A549 (cell line): ENCODE measurements around the gene PIK3R6. TPM values are rescaled to one million over a fixed set of nuclear protein-coding genes. Genes with fewer than 3 reads are reported as not detected.
A peak's percentile ranks its signal among the peaks of the same experiment; 100 is the strongest.

Experiments used
- ATAC-seq, 2 experiments: fragments of 200-7000 bp in 1 of 2; fragments of >200 bp in 1 of 2; cut with Nextera tagmentation in 1 of 2; cut with Tn5 transposase in 1 of 2; 3 replicates each; pipeline versions ENCODE4 v1.8.0 to v1.9.1; 2018 to 2020; ENCODE audit warnings: mild to moderate bottlenecking in 1 of 2, moderate library complexity in 1 of 2
- CTCF ChIA-PET: fragments of 300-600 bp; sonication (Branson Sonifier 250); formaldehyde crosslinking; extraction: SDS; loops from one replicate; lab custom pipeline; 2021; ENCODE audit warnings: antibody characterized with exemption, inconsistent platforms; lab: Yijun Ruan, JAX
- POLR2A ChIA-PET: fragments of 350-600 bp; formaldehyde crosslinking; extraction: SDS; loops from one replicate; lab custom pipeline; 2021; ENCODE audit warnings: antibody characterized with exemption, inconsistent platforms; lab: Yijun Ruan, JAX
- DNase-seq, 2 experiments: peaks; one replicate each; pipeline versions ENCODE4 v3.0.0 to v3.0.0-alpha.2; 2011 to 2016; ENCODE audit warnings: low read depth in 1 of 2, low spot score in 1 of 2
- FAIRE-seq: peaks from 2 replicates; lab custom pipeline; 2011; peaks lifted over from hg19 to GRCh38; lab: Jason Lieb, UNC
- H3K27ac ChIP-seq, 2 experiments: fragments of >200 bp; sonication (Bioruptor Twin); formaldehyde crosslinking; 3 replicates each; pipeline ENCODE4 v1.5.1; 2016 to 2017
- H3K4me1 ChIP-seq: fragments of >200 bp; sonication (Bioruptor Twin); formaldehyde crosslinking; 3 replicates; pipeline ENCODE4 v1.6.1; 2016
- H3K4me2 ChIP-seq: fragments of >200 bp; sonication (Bioruptor Twin); formaldehyde crosslinking; 3 replicates; pipeline ENCODE4 v1.6.1; 2016
- H3K4me3 ChIP-seq: fragments of >200 bp; sonication (Bioruptor Twin); formaldehyde crosslinking; 3 replicates; pipeline ENCODE4 v1.5.1; 2016
- H3K9me3 ChIP-seq: fragments of >200 bp; sonication (Bioruptor Twin); formaldehyde crosslinking; 3 replicates; pipeline ENCODE4 v1.6.1; 2016
- BCL3 ChIP-seq: fragments of >200 bp; sonication (Bioruptor Twin); formaldehyde crosslinking; IDR thresholded peaks from 3 replicates; pipeline ENCODE4 v1.6.1; 2016
- CEBPB ChIP-seq, 2 experiments: fragments of >200 bp in 1 of 2; sonication (Bioruptor Twin) in 1 of 2; formaldehyde crosslinking in 1 of 2; IDR thresholded peaks; 2 replicates each; pipeline ENCODE4 v1.6.1; 2012 to 2016
- EHF ChIP-seq: fragments of 250-450 bp; sonication (Bioruptor Pico); IDR thresholded peaks from 2 replicates; pipeline ENCODE4 v1.5.0; 2020; ENCODE audit warnings: mild to moderate bottlenecking
- ELK1 ChIP-seq: fragments of 150-350 bp; IDR thresholded peaks from 2 replicates; pipeline ENCODE4 v1.6.1; 2014; ENCODE audit warnings: low read depth, mild to moderate bottlenecking, low read length
- ESRRA ChIP-seq: fragments of 150-350 bp; IDR thresholded peaks from 2 replicates; pipeline ENCODE4 v1.6.1; 2014; ENCODE audit warnings: mild to moderate bottlenecking, low read length, borderline replicate concordance
- FOSB ChIP-seq: fragments of 250-450 bp; sonication (Bioruptor Pico); IDR thresholded peaks from 2 replicates; pipeline ENCODE4 v1.5.0; 2020; ENCODE audit warnings: mild to moderate bottlenecking, moderate library complexity
- HDAC2 ChIP-seq: fragments of 200-600 bp; sonication (generic); IDR thresholded peaks from 2 replicates; pipeline ENCODE4 v1.6.1; 2016
- HES2 ChIP-seq: fragments of >200 bp; sonication (Bioruptor Twin); formaldehyde crosslinking; IDR thresholded peaks from 2 replicates; pipeline ENCODE4 v1.6.1; 2016
- HMGXB4 ChIP-seq: fragments of 250-450 bp; sonication (Bioruptor Pico); IDR thresholded peaks from 2 replicates; pipeline ENCODE4 v1.5.0; 2021; ENCODE audit warnings: mild to moderate bottlenecking, moderate library complexity, borderline replicate concordance
- HOXA7 ChIP-seq: fragments of 250-450 bp; sonication (Bioruptor Pico); IDR thresholded peaks from 2 replicates; pipeline ENCODE4 v1.5.0; 2020; ENCODE audit warnings: mild to moderate bottlenecking, moderate library complexity
- JUN ChIP-seq, 2 experiments: fragments of >200 bp; sonication (Bioruptor Twin); formaldehyde crosslinking; IDR thresholded peaks; 2 replicates in 1 of 2; 3 replicates in 1 of 2; pipeline ENCODE4 v1.6.1; 2016 to 2017
- MAX ChIP-seq: IDR thresholded peaks from 2 replicates; pipeline ENCODE4 v1.6.1; 2012
- NPAS2 ChIP-seq: fragments of 250-450 bp; sonication (Bioruptor Pico); IDR thresholded peaks from 2 replicates; pipeline ENCODE4 v1.8.0; 2022; ENCODE audit warnings: mild to moderate bottlenecking, moderate library complexity, borderline replicate concordance
- NR3C1 ChIP-seq: fragments of >200 bp; sonication (Bioruptor Twin); formaldehyde crosslinking; IDR thresholded peaks from 3 replicates; pipeline ENCODE4 v1.6.1; 2017
- PBX3 ChIP-seq: IDR thresholded peaks from 2 replicates; pipeline ENCODE4 v1.6.1; 2012
- PHF8 ChIP-seq: fragments of 200-600 bp; sonication (generic); IDR thresholded peaks from 2 replicates; pipeline ENCODE4 v1.6.1; 2016; ENCODE audit warnings: low read depth, mild to moderate bottlenecking, antibody characterized with exemption, moderate library complexity, borderline replicate concordance
- POLR2A ChIP-seq: IDR thresholded peaks from 2 replicates; pipeline ENCODE4 v1.6.1; 2012; ENCODE audit warnings: mild to moderate bottlenecking, low read length
- POLR2AphosphoS2 ChIP-seq: conservative IDR thresholded peaks from 2 replicates; pipeline ENCODE4 v1.6.1; 2012; ENCODE audit warnings: low read length, improper control_type of control experiment, inconsistent platforms
- RAD21 ChIP-seq, 2 experiments: fragments of >200 bp in 1 of 2; sonication (Bioruptor Twin) in 1 of 2; formaldehyde crosslinking in 1 of 2; IDR thresholded peaks in 1 of 2; conservative IDR thresholded peaks in 1 of 2; 2 replicates in 1 of 2; 3 replicates in 1 of 2; pipeline ENCODE4 v1.6.1; 2012 to 2018; ENCODE audit warnings: inconsistent platforms in 1 of 2
- RARB ChIP-seq: fragments of 250-450 bp; sonication (Bioruptor Pico); IDR thresholded peaks from 2 replicates; pipeline ENCODE4 v1.8.0; 2021; ENCODE audit warnings: mild to moderate bottlenecking, moderate library complexity
- RCOR1 ChIP-seq: fragments of 150-350 bp; IDR thresholded peaks from 2 replicates; pipeline ENCODE4 v1.6.1; 2014; ENCODE audit warnings: antibody characterized with exemption, low read length, low read depth
- RFX5 ChIP-seq: fragments of 450-650 bp; IDR thresholded peaks from 2 replicates; pipeline ENCODE4 v1.7.1; 2014; ENCODE audit warnings: antibody characterized with exemption, mild to moderate bottlenecking, moderate library complexity
- SMC3 ChIP-seq: fragments of >200 bp; sonication (Bioruptor Twin); formaldehyde crosslinking; IDR thresholded peaks from 3 replicates; pipeline ENCODE4 v1.6.1; 2018; ENCODE audit warnings: inconsistent platforms
- TFCP2L1 ChIP-seq: fragments of 250-450 bp; sonication (Bioruptor Pico); IDR thresholded peaks from 2 replicates; pipeline ENCODE4 v1.5.0; 2021; ENCODE audit warnings: mild to moderate bottlenecking
- ZNF302 ChIP-seq: fragments of 250-450 bp; sonication (Bioruptor Pico); IDR thresholded peaks from 2 replicates; pipeline ENCODE4 v1.9.0; 2021; ENCODE audit warnings: inconsistent platforms, mild to moderate bottlenecking, moderate library complexity
- ZSCAN20 ChIP-seq: fragments of 250-450 bp; sonication (Bioruptor Pico); IDR thresholded peaks from 2 replicates; pipeline ENCODE4 v1.8.0; 2022; ENCODE audit warnings: mild to moderate bottlenecking, moderate library complexity
- WGBS: methylation state at CpG from one replicate; pipeline ENCODE4 v1.1.6; 2017; ENCODE audit errors: missing lambda C conversion rate; 5-methylcytosine and 5-hydroxymethylcytosine counted together
- polyA plus RNA-seq, 4 experiments: library from polyadenylated mRNA; depleted of rRNA in 3 of 4; stranded (reverse); fragments of >200 nt; fragmentation: RNase III in 1 of 4; extraction: RNeasy Plus Mini Kit Qiagen cat#74134 plus additional on column Dnase treatment in 1 of 4; gene quantifications; 2 replicates in 3 of 4; 3 replicates in 1 of 4; pipeline ENCODE4 v1.2.3, GENCODE V29; 2011 to 2017

The PIK3R6 gene
- polyA plus RNA-seq, 2 of the 4 experiments (the other 2 are of a cell fraction): not detected

GRCh38 chr17:8900207-8900606, 32.7 kb upstream of the PIK3R6 start:
- no peak for TF ChIP-seq RCOR1

GRCh38 chr17:8898636-8899035, 31.2 kb upstream of the PIK3R6 start:
- ChIA-PET CTCF (interaction anchor here (0.6 to 2.8 kb wide), 6 partner anchors 10 to 422 kb away, joined by 3 to 15 read pairs (median 8); no protein-coding TSS in a partner anchor), POLR2A (no interaction called here)
- no peak overlapping the region for H3K4me3 ChIP-seq
- H3K4me1 ChIP-seq: no peaks in the 10 kb centered on the region
- DNase-seq (no peak), ATAC-seq (no peak), FAIRE-seq (peak; percentile 32)
- no peaks in the 10 kb centered on the region for H3K9me3 ChIP-seq
- H3K4me2 ChIP-seq: no peak overlapping the region
- no peak for TF ChIP-seq NPAS2 (CRISPR knock-in tag)
- TF ChIP-seq RARB (CRISPR knock-in tag): no peak
- no peak for TF ChIP-seq HDAC2
- no peak for TF ChIP-seq TFCP2L1 (CRISPR knock-in tag)
- TF ChIP-seq BCL3: no peak
- no peak for TF ChIP-seq CEBPB (IDR thresholded peaks at IDR 0.05)
- TF ChIP-seq HMGXB4 (CRISPR knock-in tag): no peak
- no peak for TF ChIP-seq ESRRA
- TF ChIP-seq ELK1: no peak
- TF ChIP-seq RCOR1: no peak
- no peak for TF ChIP-seq ZSCAN20 (CRISPR knock-in tag)
- TF ChIP-seq MAX: no peak
- TF ChIP-seq POLR2AphosphoS2: no peak
- no peak overlapping the region for H3K27ac ChIP-seq
- WGBS: 23% methylated on average over 6 of the region's 6 CpGs

More at GRCh38 chr17:8900207-8900606, 32.7 kb upstream of the PIK3R6 start:
- no peak overlapping the region for H3K4me2 ChIP-seq
- ChIA-PET CTCF (interaction anchor here (0.6 to 3.9 kb wide), 10 partner anchors 10 to 622 kb away, joined by 3 to 40 read pairs (median 4); no protein-coding TSS in a partner anchor), POLR2A (no interaction called here)
- no peaks in the 10 kb centered on the region for H3K4me1 ChIP-seq
- 67% methylated on average over 6 of the region's 6 CpGs for WGBS
- no peak for DNase-seq
- H3K4me3 ChIP-seq: no peak overlapping the region
- no peaks in the 10 kb centered on the region for H3K9me3 ChIP-seq
- ATAC-seq: no peak
- no peak overlapping the region for H3K27ac ChIP-seq
- no peak for FAIRE-seq

GRCh38 chr17:8898126-8898525, 30.7 kb upstream of the PIK3R6 start:
- Histone ChIP-seq H3K4me2 (no peak overlapping the region), H3K4me1 (no peaks in the 10 kb centered on the region), H3K9me3 (no peaks in the 10 kb centered on the region), H3K27ac (no peak overlapping the region), H3K4me3 (no peak overlapping the region)
- POLR2A ChIA-PET: no interaction called here
- WGBS: 35% methylated on average over 2 of the region's 2 CpGs
- no peak for ATAC-seq
- FAIRE-seq: no peak
- CTCF ChIA-PET: interaction anchor here (0.6 to 2.6 kb wide), 4 partner anchors 9 to 423 kb away, joined by 3 to 15 read pairs (median 8); no protein-coding TSS in a partner anchor
- no peak for DNase-seq
- TF ChIP-seq FOSB (CRISPR knock-in tag): no peak
- no peak for TF ChIP-seq EHF (CRISPR knock-in tag)
- no peak for TF ChIP-seq RFX5
- no peak for TF ChIP-seq POLR2A
- no peak for TF ChIP-seq HOXA7
- no peak for TF ChIP-seq HMGXB4 (CRISPR knock-in tag)
- TF ChIP-seq SMC3: no peak
- no peak for TF ChIP-seq HES2
- no peak for TF ChIP-seq PHF8
- TF ChIP-seq NR3C1: no peak
- no peak for TF ChIP-seq ELK1
- no peak for TF ChIP-seq ZNF302
- no peak for TF ChIP-seq RAD21 (conservative IDR thresholded peaks at IDR 0.05 in 1 of 2, IDR thresholded peaks at IDR 0.05 in 1 of 2)
- TF ChIP-seq JUN (IDR thresholded peaks at IDR 0.05): no peak
- TF ChIP-seq PBX3: no peak
